Upper lobe of right lung (tissue), 1 donor: Measurements from ENCODE around the gene C17orf113. TPM values are rescaled to one million over a fixed set of nuclear protein-coding genes. Genes with fewer than 3 reads are reported as not detected.

Source experiments
- ATAC-seq: fragments of 200-7000 bp; cut with Tn5 transposase; one replicate; pipeline ENCODE4 v1.9.1; 2020; ENCODE audit warnings: mild to moderate bottlenecking, moderate library complexity
- DNase-seq: peaks from one replicate; pipeline ENCODE4 v3.0.0-alpha.2; 2020
- H3K27ac ChIP-seq: fragments of 200-600 bp; one replicate; pipeline ENCODE4 v1.8.0; 2022
- H3K27me3 ChIP-seq: fragments of 200-600 bp; one replicate; pipeline ENCODE4 v1.8.0; 2022; ENCODE audit warnings: mild to moderate bottlenecking
- H3K36me3 ChIP-seq: fragments of 200-600 bp; one replicate; pipeline ENCODE4 v1.8.0; 2022
- H3K4me1 ChIP-seq: fragments of 200-600 bp; one replicate; pipeline ENCODE4 v1.8.0; 2022
- H3K4me3 ChIP-seq: fragments of 200-600 bp; one replicate; pipeline ENCODE4 v1.8.0; 2022; ENCODE audit warnings: mild to moderate bottlenecking
- H3K9me3 ChIP-seq: fragments of 200-600 bp; one replicate; pipeline ENCODE4 v1.8.0; 2022
- CTCF ChIP-seq: fragments of 200-600 bp; IDR thresholded peaks from one replicate; pipeline ENCODE4 v1.8.0; 2022; ENCODE audit warnings: antibody characterized with exemption
- intact Hi-C: fragments of 100-400 bp; cut with DNase I; formaldehyde crosslinking; loops from one replicate; pipeline ENCODE4 v1.11.0; 2022
- total RNA-seq: library from RNA; stranded (reverse); fragmentation: NEBNext Ultra II Directional; extraction: Animal tissue kit (Norgen Biotek cat#: 25700); gene quantifications from one replicate; pipeline ENCODE4 v1.2.1, GENCODE V29; 2021
- donor health status: DM: no; HTN: yes; CAD: no; lungs with severe emphysema.

The C17orf113 gene
- total RNA-seq, 1 donor from 2014 or later = 0.72 TPM

- ATAC-seq (peak; percentile 74), DNase-seq (peak; percentile 82)
- Histone ChIP-seq H3K9me3 (no peaks in the 10 kb centered on the region), H3K4me3 (no peak overlapping the region), H3K27me3 (peaks cover 24% of the 10 kb centered on the region), H3K36me3 (no peaks in the 10 kb centered on the region), H3K27ac (no peak overlapping the region), H3K4me1 (peaks cover 5% of the 10 kb centered on the region)
- peak; percentile 94 for TF ChIP-seq CTCF
- intact Hi-C loops = no loop called here
These were observed 17.1 kb upstream of the C17orf113 start for GRCh38 chr17:42067371-42068091.

GRCh38 chr17:42065201-42065600 is 14.8 kb upstream of the C17orf113 start:
- Histone ChIP-seq H3K27me3 (peaks cover 2% of the 10 kb centered on the region), H3K4me1 (no peaks in the 10 kb centered on the region), H3K4me3 (no peak overlapping the region), H3K9me3 (no peaks in the 10 kb centered on the region), H3K36me3 (no peaks in the 10 kb centered on the region), H3K27ac (no peak overlapping the region)
- ATAC-seq = no peak
- intact Hi-C loops = no loop called here
- no peak for DNase-seq
- TF ChIP-seq CTCF = no peak

GRCh38 chr17:42062681-42063080 is 12.3 kb upstream of the C17orf113 start:
- DNase-seq (no peak), ATAC-seq (no peak)
- intact Hi-C loops = no loop called here
- Histone ChIP-seq H3K27me3 (no peaks in the 10 kb centered on the region), H3K9me3 (no peaks in the 10 kb centered on the region), H3K27ac (no peak overlapping the region), H3K36me3 (no peaks in the 10 kb centered on the region), H3K4me3 (no peak overlapping the region), H3K4me1 (no peaks in the 10 kb centered on the region)
- no peak for TF ChIP-seq CTCF

- Histone ChIP-seq H3K27me3 (no peaks in the 10 kb centered on the region), H3K9me3 (no peaks in the 10 kb centered on the region), H3K27ac (no peak overlapping the region), H3K4me3 (no peak overlapping the region), H3K36me3 (no peaks in the 10 kb centered on the region), H3K4me1 (no peaks in the 10 kb centered on the region)
- TF ChIP-seq CTCF = no peak
- no peak for DNase-seq
- intact Hi-C loops = no loop called here
- no peak for ATAC-seq
These were observed 11.5 kb upstream of the C17orf113 start for GRCh38 chr17:42061646-42062487.

- H3K36me3 ChIP-seq = no peaks in the 10 kb centered on the region
- no peaks in the 10 kb centered on the region for H3K4me1 ChIP-seq
- DNase-seq (no peak), ATAC-seq (no peak)
- intact Hi-C loops = no loop called here
- no peaks in the 10 kb centered on the region for H3K9me3 ChIP-seq
- no peaks in the 10 kb centered on the region for H3K27me3 ChIP-seq
- H3K4me3 ChIP-seq = no peak overlapping the region
- TF ChIP-seq CTCF = no peak
- no peak overlapping the region for H3K27ac ChIP-seq
These were observed 9.8 kb upstream of the C17orf113 start for GRCh38 chr17:42060231-42060630.
